CD4-positive, alpha-beta T cell (primary cell): Measurements from ENCODE around the gene SMARCA2. TPM values are rescaled to one million over a fixed set of nuclear protein-coding genes. Genes with fewer than 3 reads are reported as not detected.

ENCODE experiments used
- ATAC-seq: fragments of 200-7000 bp; cut with Tn5 transposase; one replicate; pipeline ENCODE4 v1.10.0; 2022; ENCODE audit warnings: mild to moderate bottlenecking; ENCODE audit not compliant: poor library complexity
- CTCF ChIA-PET: fragments of 350-600 bp; sonication (Branson Sonifier 250); formaldehyde crosslinking; loops from one replicate; lab custom pipeline; 2021; ENCODE audit warnings: antibody characterized with exemption, inconsistent platforms; lab: Charles Lee
- POLR2A ChIA-PET: fragments of 350-600 bp; sonication (Branson Sonifier 250); formaldehyde crosslinking; loops from one replicate; lab custom pipeline; 2021; ENCODE audit warnings: antibody characterized with exemption, inconsistent platforms; lab: Charles Lee
- DNase-seq, 14 experiments: peaks; one replicate each; pipeline ENCODE4 v3.0.0-alpha.2; 2013 to 2020; ENCODE audit warnings: mixed read lengths in 2 of 14
- H3K27ac ChIP-seq, 2 donors: one replicate each; pipeline versions ENCODE4 v1.5.1 to v1.7.0; 2013; ENCODE audit warnings: low read length in 2 of 2, low read depth in 1 of 2, mild to moderate bottlenecking in 1 of 2
- H3K27me3 ChIP-seq, 2 experiments: 1 replicate in 1 of 2; 2 replicates in 1 of 2; pipeline versions ENCODE4 v1.6.1 to v1.7.0; 2013; ENCODE audit warnings: low read length in 2 of 2, control low read depth in 1 of 2, mild to moderate bottlenecking in 1 of 2, moderate library complexity in 1 of 2; ENCODE audit not compliant: insufficient read depth in 2 of 2, control insufficient read depth in 1 of 2
- H3K36me3 ChIP-seq: one replicate; pipeline ENCODE4 v1.6.1; 2013; ENCODE audit warnings: low read length, control low read depth; ENCODE audit not compliant: insufficient read depth
- H3K4me1 ChIP-seq: one replicate; pipeline ENCODE4 v1.6.1; 2013; ENCODE audit warnings: low read length, control low read depth; ENCODE audit not compliant: insufficient read depth
- H3K4me3 ChIP-seq: one replicate; pipeline ENCODE4 v1.5.1; 2013; ENCODE audit warnings: mild to moderate bottlenecking, low read length, moderate library complexity
- H3K9me3 ChIP-seq, 2 experiments: 1 replicate in 1 of 2; 2 replicates in 1 of 2; pipeline versions ENCODE4 v1.6.1 to v1.7.0; 2013; ENCODE audit warnings: low read length in 2 of 2, mild to moderate bottlenecking in 2 of 2, control low read depth in 1 of 2, moderate library complexity in 1 of 2; ENCODE audit not compliant: control insufficient read depth in 1 of 2, insufficient read depth in 1 of 2
- H3K27ac Mint-ChIP-seq: one replicate; pipeline ENCODE4 v1.8.0; 2020; ENCODE audit warnings: mixed read lengths
- H3K27me3 Mint-ChIP-seq: one replicate; pipeline ENCODE4 v1.8.0; 2021; ENCODE audit warnings: mixed read lengths
- H3K36me3 Mint-ChIP-seq: one replicate; pipeline ENCODE4 v1.8.0; 2021; ENCODE audit warnings: low read depth, mixed read lengths
- H3K4me1 Mint-ChIP-seq: one replicate; pipeline ENCODE4 v1.8.0; 2021; ENCODE audit warnings: low read depth, mixed read lengths
- H3K4me3 Mint-ChIP-seq: one replicate; pipeline ENCODE4 v1.8.0; 2020; ENCODE audit warnings: mild to moderate bottlenecking, mixed read lengths
- H3K9me3 Mint-ChIP-seq: one replicate; pipeline ENCODE4 v1.8.0; 2020; ENCODE audit warnings: mixed read lengths
- CTCF ChIP-seq: fragments of 200-600 bp; IDR thresholded peaks from one replicate; pipeline ENCODE4 v1.8.0; 2022; ENCODE audit warnings: antibody characterized with exemption, mild to moderate bottlenecking
- intact Hi-C, 2 experiments: fragments of 100-400 bp; cut with DNase I in 1 of 2; cut with micrococcal nuclease in 1 of 2; formaldehyde crosslinking; loops; one replicate each; pipeline versions ENCODE4 v1.15.1 to v1.9.0; 2023 to 2025; cut with DNase I, micrococcal nuclease
- total RNA-seq, 174 experiments: library from RNA in 2 of 174; stranded (reverse) in 2 of 174; gene quantifications; one replicate each; pipeline ENCODE4 v1.2.3 and lab custom pipeline; 2021 to 2026

Gene SMARCA2
- total RNA-seq, 2 experiments from 2014 or later = 268 to 272 TPM

GRCh38 chr9:2026220-2026997, 11.3 kb downstream of the SMARCA2 start:
- Mint-ChIP-seq H3K27ac (peak overlapping the region; percentile 84), H3K4me3 (peak overlapping the region; percentile 35), H3K4me1 (peaks cover 99% of the 10 kb centered on the region), H3K27me3 (no peaks in the 10 kb centered on the region), H3K36me3 (peaks cover 55% of the 10 kb centered on the region), H3K9me3 (no peaks in the 10 kb centered on the region)
- Histone ChIP-seq H3K27me3 (no peaks in the 10 kb centered on the region), H3K9me3 (no peaks in the 10 kb centered on the region), H3K27ac (no peak overlapping the region), H3K4me1 (peaks cover 66% of the 10 kb centered on the region), H3K36me3 (peaks cover 16% of the 10 kb centered on the region), H3K4me3 (no peak overlapping the region)
- intact Hi-C loops = no loop called here
- ChIA-PET CTCF (interaction anchor here (2.0 kb wide), 1 partner anchor 27 kb away, joined by 8 read pairs; no protein-coding TSS in a partner anchor), POLR2A (interaction anchor here (0.9 to 3.3 kb wide), 4 partner anchors 10 to 62 kb away, joined by 3 to 57 read pairs (median 4); partner anchors contain the start of gene SMARCA2)
- TF ChIP-seq CTCF = no peak
- DNase-seq = peak in 3 of 14 experiments; percentile 56 to 77 (median 69)
- peak; percentile 70 for ATAC-seq

- no peak for TF ChIP-seq CTCF
- Mint-ChIP-seq H3K27me3 (no peaks in the 10 kb centered on the region), H3K27ac (peak overlapping the region; percentile 47), H3K9me3 (no peaks in the 10 kb centered on the region), H3K4me3 (peak overlapping the region; percentile 53), H3K4me1 (peaks cover 98% of the 10 kb centered on the region), H3K36me3 (peaks cover 67% of the 10 kb centered on the region)
- peaks cover 24% of the 10 kb centered on the region for H3K36me3 ChIP-seq
- ChIA-PET POLR2A (interaction anchor here (0.9 to 3.3 kb wide), 5 partner anchors 11 to 60 kb away, joined by 3 to 57 read pairs (median 5); partner anchors contain the start of gene SMARCA2), CTCF (interaction anchor here (1.0 to 2.0 kb wide), 2 partner anchors 12 to 26 kb away, joined by 3 to 8 read pairs; partner anchors contain the start of gene SMARCA2)
- peaks cover 59% of the 10 kb centered on the region for H3K4me1 ChIP-seq
- no peaks in the 10 kb centered on the region for H3K9me3 ChIP-seq
- intact Hi-C loops = no loop called here
- DNase-seq (no peak), ATAC-seq (no peak)
- no peak overlapping the region for H3K4me3 ChIP-seq
- H3K27ac ChIP-seq = no peak overlapping the region
- no peaks in the 10 kb centered on the region for H3K27me3 ChIP-seq
Observed at GRCh38 chr9:2027543-2028160, 12.5 kb downstream of the SMARCA2 start.

- intact Hi-C loops = no loop called here
- Mint-ChIP-seq H3K36me3 (peaks cover 80% of the 10 kb centered on the region), H3K9me3 (no peaks in the 10 kb centered on the region), H3K4me3 (no peak overlapping the region), H3K27me3 (no peaks in the 10 kb centered on the region), H3K27ac (no peak overlapping the region), H3K4me1 (peaks cover 86% of the 10 kb centered on the region)
- Histone ChIP-seq H3K4me1 (peaks cover 47% of the 10 kb centered on the region), H3K27ac (no peak overlapping the region), H3K36me3 (peaks cover 36% of the 10 kb centered on the region), H3K4me3 (no peak overlapping the region), H3K27me3 (no peaks in the 10 kb centered on the region), H3K9me3 (no peaks in the 10 kb centered on the region)
- no peak for ATAC-seq
- POLR2A ChIA-PET = interaction anchor here (3.3 kb wide), 1 partner anchor 13 kb away, joined by 57 read pairs; the partner anchor contains the start of gene SMARCA2
- CTCF ChIA-PET = no interaction called here
- no peak for DNase-seq
- no peak for TF ChIP-seq CTCF
Observed at GRCh38 chr9:2028888-2029287, 13.7 kb downstream of the SMARCA2 start.
